GM18858 (cell line): ENCODE measurements around the gene COP1.
"Not testable (repeated sequence)": the region's sequence is repeated elsewhere in the genome, so short reads cannot be mapped to it uniquely, and the experiment has no call there.

Source experiments
- ATAC-seq: cut with Tn5 transposase; IDR thresholded peaks from one replicate; pipeline ENCODE4 v1.9.1; 2021; ENCODE audit not compliant: unreplicated experiment

Gene COP1

DNA sequence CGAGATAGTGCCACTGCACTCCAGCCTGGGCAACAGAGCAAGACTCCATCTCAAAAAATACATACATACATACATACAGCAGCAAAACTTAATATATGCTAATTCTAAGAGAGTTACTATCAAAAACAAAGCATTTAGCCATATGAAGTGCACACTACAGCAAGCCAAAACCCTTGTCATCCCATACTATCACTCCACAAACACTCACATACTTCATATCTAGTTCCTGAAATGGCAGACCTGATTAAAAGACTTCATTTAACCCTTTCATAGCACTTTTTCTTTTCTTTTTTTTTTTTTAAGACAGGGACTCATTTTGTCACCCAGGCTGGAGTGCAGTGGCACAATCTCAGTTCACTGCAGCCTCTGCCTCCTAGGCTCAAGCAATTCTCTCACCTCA is 65.6 kb downstream of the COP1 start:
- ATAC-seq = no peak

DNA sequence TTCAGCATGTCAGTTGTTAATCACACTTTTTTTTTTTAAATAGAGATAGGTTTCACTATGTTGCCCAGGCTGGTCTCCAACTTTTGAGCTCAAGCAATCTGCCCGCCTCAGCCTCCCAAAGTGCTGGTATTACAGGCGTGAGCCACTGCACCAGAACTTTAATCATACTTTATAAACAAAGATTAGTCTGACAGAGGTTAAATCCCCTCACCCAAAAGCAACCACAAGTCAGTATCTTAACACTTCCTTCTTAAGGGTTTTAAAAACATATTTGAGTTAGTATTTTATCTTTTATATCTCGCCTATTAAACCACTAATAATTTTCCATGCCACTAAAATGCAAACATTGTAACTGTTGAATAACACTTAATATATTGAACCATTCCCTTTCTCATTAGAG is 70.2 kb downstream of the COP1 start:
- ATAC-seq = no peak

DNA sequence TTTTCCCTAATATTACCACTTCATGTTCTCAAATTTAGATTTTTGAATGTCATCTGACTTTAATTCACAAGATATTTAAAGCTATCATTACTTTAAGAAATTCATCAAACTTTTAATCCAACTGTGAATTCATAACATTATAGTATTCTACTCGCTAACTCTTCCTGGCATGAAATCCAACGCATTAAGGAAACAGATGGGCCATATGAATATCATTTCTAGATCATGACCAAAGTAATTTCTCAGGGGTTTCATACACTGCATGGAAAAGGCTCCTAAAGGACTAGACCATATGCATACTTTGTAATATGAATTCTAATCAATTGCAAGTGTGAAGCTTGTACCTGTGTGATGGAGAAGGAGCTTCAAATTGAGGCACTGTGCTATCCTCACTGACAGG is 72.4 kb downstream of the COP1 start:
- ATAC-seq = no peak

DNA sequence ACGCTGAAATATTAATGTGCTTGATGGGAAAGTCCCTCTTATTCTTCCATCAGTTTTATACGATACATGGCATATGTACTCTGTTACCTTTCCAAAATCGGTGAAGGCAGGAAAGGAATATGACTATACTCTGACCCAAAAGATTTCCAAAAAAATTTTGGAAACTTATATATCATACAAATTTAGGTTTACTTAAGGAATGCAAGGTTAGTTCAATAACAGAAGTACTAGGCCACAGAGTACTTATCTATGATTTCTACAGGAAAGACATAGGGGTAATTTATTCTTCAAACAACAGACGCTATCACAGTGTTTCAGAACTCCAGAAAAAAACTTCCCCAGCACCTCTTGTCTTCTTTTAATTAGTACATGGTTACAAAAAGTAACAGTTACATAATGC is 84.8 kb downstream of the COP1 start:
- no peak for ATAC-seq

DNA sequence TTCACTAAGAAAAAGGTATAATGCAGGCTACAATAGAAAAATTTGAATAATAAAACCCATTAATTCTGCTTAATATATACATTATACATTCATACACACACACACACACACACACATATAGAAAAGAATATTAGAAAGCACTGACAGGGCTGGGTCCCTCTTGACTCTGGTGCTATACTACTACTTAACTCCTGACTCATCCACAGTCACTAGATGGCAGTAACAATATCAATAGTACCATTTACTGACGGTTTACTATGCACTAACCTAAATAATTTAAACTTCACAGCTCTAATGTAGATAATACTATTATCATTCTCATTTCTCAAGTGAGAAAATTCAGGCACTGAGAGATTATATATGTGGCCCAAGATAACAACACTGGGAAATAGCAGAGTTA is 87.5 kb downstream of the COP1 start:
- ATAC-seq = no peak

DNA sequence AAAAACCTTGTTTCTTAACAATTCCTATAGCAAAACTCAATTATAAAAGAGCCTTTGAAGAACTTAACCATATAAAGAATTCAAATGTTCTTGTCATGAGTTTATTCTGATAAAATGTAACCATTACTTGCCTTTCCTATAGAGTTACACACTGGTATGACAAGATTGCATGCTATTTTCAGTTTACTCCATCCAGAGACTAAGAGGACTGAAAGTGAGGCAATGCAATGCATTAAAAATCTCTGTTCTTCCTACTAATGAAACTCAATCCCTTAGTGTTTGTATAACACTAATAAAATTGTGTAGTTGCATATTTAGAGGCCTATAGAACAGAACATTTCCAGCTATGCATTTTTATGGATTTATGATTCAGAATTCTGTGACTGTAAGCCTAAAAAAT is 88.1 kb downstream of the COP1 start:
- ATAC-seq = no peak

DNA sequence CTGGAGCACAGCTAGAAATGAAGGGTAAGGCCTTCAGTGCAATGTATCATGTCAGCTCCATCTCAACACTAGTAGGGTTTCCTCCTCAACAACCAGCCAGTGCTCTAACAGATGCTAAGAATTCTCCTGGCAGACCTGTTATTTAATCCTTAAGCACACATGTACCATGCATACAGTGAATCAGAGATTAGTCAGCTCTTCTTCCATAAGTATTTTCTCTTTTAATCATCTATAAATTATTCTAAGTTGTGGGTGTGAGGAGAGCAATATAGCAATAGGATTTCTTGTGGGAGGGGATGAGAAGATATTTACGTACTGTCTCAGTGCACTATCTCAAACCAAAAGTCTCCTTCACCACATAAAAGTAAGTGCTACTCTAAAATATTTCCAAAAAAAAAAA is 95.3 kb downstream of the COP1 start:
- no peak for ATAC-seq

DNA sequence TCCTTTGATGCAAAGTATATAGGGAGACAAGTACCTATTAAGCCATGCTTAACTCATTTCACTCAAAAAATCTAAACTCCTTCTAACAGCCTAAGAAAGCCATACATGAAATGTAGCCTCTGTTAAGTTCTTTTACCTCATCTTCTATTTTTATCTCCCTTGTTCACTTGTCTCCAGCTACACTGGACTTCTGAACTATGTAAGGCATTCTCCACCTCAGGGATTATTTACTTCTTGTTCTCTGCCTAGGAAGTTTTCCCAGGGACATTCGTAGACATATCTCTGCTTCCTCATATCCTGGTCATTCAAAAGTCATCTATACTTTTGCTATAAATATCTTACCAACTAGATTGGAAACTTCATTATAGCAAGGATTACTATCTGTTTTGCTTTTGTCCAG is 96.9 kb downstream of the COP1 start:
- no peak for ATAC-seq

DNA sequence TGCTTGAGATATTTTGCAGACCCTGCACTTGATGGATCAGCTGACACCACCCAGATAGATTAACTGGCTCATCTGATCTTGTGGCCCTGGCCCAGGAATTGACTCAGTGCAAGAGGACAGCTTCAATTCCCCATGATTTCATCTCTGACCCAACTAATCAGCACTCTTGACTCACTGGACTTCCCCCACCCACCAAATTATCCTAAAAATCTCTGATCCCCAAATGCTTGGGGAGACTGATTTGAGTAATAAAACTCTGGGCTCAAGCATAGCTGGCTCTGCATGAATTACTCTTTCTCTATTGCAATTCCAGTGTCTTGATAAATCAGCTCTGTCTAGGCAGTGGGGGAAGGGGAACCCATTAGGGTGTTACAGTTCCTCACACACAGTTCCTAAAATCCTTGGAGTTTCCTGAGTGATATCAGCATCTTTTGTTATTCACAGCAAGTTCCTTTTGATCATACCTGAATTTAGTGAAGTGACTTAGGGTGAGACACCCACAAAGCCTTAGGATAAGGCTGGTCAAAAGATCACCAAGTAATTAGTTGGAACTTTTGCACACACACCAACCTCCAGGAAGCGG is 104.2 kb downstream of the COP1 start:
- ATAC-seq = no peak

DNA sequence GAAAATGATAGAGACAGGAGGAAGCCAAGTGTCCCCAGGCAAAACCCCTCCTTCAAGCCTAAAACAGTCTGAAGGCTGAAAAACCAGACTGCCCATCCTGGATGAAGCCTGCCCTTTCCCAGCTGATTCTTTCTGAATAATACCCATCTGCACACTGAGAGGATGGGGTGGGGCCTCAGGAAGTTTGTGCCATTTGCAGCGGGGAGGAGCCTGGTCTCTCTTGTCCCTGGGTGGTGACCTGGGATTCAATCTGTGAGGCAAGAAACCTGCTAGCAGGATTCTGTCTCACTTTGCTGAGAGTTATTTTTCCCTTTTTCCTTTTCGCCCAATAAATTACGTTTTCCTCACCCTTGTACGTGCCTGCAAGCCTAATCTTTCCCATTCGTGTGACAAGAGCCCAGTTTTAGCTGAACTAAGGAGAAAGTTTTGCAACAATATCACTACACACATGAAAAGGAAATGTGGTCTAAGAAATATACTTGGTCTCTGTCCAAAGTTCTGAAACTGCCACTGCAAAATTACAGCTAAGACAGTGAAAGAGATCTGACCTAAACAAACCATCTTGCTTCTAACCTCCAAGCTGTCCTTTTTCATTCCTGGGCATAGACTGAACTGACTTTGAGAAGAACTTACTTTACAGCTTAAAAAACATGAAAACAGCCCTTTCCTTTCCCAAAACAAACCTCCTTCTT is 105.0 kb downstream of the COP1 start:
- no peak for ATAC-seq

DNA sequence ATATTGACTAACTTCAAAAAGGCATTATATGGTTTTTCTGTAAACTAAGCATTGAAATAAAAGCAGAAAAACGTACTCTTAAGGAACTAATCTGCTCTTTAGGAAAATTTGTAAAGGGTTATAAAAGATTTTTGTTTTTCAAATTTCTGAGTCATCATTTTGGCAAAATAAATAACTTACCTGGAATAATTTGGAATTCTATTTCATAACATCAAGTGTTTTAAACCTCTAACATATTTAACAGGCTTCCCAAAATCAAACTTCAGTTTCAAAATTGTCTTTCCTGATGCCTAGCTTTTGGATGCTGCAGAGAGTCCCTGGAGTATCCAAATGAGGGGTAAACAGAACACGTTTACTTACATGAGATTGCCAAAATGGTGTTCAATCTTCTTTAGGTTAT is 108.5 kb downstream of the COP1 start:
- no peak for ATAC-seq

DNA sequence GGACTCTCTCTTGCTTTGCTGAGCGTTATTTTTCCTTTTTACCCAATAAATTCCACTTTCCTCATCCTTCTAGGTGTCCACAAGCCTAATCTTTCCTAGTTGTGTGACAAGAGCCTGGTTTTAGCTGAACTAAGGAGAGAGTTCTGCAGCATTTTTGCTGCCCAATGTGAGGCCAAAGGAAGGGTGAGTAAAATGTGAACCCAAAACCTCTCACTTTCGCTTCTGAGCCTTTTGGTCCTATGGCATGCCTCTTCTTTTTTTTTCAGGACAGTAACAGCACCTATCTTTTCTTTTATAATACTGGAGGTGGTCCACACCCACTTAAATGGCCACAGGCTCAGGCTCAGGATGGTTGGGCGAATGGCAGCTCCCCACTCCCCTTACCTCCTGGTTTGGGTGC is 111.1 kb downstream of the COP1 start:
- ATAC-seq = no peak

DNA sequence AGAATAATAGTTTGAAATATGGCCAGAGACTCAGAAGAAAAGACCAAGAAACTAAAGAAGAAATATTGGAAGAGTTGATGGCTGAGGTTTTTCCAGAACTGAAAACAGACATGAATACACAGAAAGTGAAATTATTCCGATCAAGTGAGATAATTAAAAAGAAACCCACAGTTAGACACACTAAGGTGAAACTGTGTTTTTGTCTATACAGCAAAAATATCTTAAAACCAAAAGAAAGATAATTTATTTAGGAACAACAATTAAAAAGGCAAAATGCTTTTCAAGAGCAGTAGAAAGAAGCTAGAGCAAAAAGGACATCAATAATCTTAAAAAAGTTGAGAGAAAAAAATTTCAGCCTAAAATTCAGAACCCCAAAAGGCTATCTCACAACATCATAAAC is 116.3 kb downstream of the COP1 start:
- no peak for ATAC-seq

DNA sequence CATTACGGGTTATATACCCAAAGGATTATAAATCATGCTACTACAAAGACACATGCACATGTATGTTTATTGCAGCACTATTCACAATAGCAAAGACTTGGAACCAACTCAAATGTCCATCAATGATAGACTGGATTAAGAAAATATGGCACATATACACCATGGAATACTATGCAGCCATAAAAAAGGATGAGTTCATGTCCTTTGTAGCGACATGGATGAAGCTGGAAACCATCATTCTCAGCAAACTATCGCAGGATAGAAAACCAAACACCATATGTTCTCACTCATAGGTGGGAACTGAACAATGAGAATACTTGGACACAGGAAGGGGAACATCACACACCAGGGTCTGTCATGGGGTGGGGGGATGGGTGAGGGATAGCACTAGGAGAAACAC is 119.3 kb downstream of the COP1 start:
- ATAC-seq = not testable (repeated sequence)

DNA sequence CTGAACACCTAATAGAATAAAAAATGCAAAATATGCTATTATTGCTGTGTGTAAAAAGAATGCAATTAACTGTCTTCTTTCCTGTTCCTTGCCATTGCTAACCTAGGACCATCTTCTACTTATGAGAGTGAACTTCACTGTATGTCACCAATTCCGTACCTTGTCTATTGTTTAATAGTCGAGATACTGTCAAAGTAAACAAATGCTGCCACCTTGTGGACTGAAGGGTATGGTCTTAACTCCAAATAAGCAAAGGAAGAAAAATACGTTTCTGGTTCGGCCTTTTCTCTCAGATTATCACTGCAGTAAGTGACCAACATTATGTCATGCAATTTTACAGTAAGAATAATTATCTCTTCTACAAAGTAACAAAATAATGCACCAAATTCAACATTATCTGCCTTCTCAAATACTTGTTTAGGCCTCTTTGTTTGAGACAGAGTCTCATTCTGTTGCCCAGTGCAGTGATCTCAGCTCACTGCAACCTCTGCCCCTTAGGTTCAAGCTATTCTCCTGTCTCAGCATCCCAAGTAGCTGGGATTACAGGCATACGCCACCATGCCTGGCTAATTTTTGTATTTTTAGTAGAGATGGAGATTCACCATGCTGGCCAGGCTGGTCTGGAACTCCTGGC is 133.4 kb downstream of the COP1 start:
- ATAC-seq = peak; percentile 53

DNA sequence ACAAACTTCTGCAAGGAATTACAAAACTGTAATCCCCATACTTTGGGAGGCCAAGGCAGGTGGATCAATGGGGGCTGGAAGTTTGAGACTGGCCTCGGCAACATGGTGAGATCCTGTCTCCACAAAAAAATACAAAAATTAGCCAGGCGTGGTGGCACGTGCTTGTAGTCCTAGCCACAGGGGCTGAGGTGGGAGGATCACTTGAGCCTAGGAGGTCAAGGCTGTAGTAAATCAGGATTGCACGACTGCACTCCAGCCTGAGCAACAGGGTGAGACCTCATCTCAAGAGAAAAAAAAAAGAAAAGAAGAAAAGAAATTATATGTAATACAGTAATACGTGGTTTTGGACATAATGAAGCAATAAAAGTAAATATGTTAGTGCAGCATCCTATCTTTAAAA is 138.2 kb downstream of the COP1 start:
- ATAC-seq = no peak

DNA sequence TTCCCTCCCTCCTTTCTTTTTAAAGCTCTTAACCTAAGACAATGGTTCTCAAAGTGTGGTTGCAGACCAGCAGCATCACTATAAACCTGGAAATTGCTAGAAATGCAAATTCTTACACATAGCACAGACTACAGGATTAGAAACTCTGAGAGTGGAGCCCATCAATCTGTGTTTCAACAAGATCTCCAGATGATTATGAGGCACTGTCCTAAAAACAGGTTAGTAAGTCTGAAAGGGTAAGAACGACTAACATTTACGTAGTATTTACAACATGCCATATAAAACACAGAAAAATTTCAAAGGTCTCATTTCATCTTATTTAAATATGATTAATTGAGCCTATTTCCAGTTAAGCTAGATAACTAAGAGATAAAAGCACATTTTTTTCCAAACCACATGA is 138.8 kb downstream of the COP1 start:
- ATAC-seq = no peak

DNA sequence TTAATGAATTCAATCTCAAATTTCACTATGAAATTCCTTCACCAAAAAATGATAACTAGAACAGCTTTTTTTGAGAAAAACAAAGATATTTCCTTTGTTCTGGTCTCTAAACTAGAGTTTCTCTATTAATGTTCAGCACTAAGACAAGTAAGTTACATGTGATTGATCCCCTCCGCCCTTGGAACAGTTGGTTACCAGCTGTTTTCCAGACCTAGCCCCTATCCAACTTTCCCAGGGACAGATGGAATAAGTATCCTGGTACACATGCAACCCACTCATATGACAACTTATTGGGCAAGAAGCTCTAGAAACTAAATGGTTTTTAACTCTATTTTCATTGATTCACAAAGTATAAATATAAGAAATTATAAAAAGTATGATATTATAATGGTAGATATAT is 140.4 kb downstream of the COP1 start:
- ATAC-seq = no peak

DNA sequence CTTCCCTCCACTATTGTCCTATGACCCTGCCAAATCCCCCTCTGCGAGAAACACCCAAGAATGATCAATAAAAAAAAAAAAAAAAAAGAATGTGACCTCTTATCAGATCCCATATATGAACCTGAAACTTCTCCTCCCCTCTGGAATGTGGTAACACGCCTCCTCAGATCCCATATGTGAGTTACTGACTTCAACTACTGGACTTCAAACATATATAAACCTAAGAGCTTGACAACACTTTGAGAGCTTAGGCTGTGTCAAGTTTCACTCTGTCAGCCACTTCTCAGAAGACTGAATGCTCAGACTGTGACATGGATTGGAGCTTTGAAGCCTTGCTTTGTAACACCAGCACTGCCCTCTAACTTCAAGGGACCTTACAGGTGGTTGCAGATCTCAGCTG is 148.4 kb downstream of the COP1 start:
- no peak for ATAC-seq

DNA sequence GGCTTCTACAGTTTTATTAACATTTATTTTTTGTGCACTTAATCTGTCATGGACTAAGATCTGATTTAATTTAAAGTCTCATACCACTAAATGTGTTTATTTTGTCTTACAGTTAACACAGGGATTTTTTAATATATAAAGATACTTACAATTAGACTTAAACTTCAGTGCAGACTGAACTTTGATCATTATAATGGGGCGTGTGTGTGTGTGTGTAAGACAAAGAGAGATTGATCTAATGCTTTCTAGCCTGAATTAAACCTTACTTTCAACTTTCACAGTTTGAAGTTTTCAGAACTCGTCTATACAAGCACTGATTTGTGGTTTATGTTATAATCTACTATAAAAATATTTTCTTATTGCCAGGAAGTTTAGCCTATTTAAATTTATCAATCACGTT is 150.8 kb downstream of the COP1 start:
- no peak for ATAC-seq

DNA sequence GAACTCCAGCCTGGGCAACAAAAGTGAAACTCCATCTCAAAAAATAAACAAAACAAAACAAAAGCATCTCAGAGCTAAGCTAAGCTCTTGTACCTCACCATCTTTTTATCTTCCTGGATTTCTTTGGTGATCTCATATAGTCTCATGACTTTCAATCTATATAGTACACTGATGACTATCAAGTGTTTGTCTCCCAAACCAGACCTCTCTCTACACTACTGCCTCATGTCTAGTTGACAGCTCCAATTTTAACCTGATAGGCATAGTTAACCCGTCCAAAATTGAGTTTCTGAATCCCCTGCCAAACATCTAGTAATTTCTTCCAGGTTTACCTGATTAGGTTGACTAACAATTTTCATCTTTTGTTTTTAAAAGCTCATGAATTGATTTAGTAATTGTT is 151.7 kb downstream of the COP1 start:
- no peak for ATAC-seq

DNA sequence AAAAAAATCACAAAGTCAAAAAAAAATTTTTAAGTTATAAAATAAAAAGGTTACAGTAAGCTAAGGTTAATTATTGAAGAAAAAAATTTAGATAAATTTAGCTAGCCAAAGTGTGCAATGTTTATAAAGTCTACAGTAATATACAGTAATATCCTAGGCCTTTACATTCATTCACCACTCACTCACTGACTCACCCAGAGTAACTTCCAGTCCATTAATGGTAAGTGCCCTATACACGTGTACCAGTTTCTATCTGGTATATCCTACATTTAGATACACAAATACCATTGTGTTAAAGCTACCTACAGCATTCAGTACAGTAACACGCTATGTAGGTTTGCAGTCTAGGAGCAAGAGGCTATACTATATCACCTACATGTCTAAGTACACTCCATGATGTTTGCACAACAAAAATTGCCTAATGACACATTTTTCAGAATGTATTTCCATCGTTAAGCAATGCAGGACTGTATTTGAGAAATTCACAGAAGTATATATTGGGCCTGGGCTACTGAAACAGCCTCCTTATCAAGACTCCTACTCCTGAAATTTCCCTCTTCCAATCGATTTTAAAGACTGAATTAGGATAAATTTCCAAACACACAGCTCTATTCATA is 155.1 kb downstream of the COP1 start:
- ATAC-seq = no peak
